Adrenal gland (tissue), 5 donors: ENCODE measurements around the gene KLF12.

Source experiments
- POLR2A ChIP-seq, 2 donors: fragments of 450-650 bp; IDR thresholded peaks; one replicate each; pipeline ENCODE4 v1.6.1; 2017; ENCODE audit warnings: antibody characterized with exemption in 2 of 2, mild to moderate bottlenecking in 2 of 2, moderate library complexity in 1 of 2
- TF ChIP-seq, protein P1 (sequence below), 6 experiments: fragments of 450-650 bp in 4 of 6; fragments of 200-600 bp in 2 of 6; sonication (generic) in 1 of 6; IDR thresholded peaks; 1 replicate in 5 of 6; 2 replicates in 1 of 6; pipeline versions ENCODE4 v1.5.1 to v1.8.0; 2016 to 2021; ENCODE audit warnings: antibody characterized with exemption in 6 of 6, mild to moderate bottlenecking in 2 of 6, moderate library complexity in 1 of 6
- donor health status: DM: no; HTN: no; CAD: no.

DNA sequence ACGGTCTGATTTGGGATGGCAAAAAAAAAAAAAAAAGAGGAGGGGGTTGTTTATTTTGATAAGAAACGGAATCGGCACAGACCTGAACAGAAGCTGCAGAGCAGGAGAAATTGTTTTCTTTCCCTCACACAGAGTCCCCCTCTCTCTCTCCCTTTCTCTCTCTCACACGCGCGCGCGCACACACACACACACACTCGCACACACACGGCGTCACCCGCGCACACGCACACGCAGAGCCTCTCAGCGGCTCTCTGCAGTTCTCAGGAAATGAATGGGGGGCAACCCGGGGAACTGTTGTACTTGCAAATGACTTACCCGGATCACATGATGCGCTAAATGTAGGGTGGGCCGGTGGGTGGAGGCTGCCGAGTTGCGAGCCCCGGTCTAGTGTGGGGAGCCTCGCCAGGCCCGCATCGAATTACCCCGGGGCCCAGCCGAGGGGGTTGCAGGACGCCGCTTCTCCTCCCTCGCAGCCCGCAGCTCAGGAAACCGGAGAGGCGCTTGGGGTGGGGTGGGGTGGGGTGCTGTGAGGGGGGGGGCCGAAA lies 475 bp downstream of the KLF12 start:
- TF ChIP-seq, protein P1, sequence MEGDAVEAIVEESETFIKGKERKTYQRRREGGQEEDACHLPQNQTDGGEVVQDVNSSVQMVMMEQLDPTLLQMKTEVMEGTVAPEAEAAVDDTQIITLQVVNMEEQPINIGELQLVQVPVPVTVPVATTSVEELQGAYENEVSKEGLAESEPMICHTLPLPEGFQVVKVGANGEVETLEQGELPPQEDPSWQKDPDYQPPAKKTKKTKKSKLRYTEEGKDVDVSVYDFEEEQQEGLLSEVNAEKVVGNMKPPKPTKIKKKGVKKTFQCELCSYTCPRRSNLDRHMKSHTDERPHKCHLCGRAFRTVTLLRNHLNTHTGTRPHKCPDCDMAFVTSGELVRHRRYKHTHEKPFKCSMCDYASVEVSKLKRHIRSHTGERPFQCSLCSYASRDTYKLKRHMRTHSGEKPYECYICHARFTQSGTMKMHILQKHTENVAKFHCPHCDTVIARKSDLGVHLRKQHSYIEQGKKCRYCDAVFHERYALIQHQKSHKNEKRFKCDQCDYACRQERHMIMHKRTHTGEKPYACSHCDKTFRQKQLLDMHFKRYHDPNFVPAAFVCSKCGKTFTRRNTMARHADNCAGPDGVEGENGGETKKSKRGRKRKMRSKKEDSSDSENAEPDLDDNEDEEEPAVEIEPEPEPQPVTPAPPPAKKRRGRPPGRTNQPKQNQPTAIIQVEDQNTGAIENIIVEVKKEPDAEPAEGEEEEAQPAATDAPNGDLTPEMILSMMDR (IDR thresholded peaks at IDR 0.05): no peak
- TF ChIP-seq POLR2A (IDR thresholded peaks at IDR 0.05): peak; percentile 6 to 47
